Effector memory CD4-positive, alpha-beta T cell (primary cell): ENCODE data around the gene UMODL1.

Source experiments
- DNase-seq, 3 donors: peaks; one replicate each; pipeline ENCODE4 v3.0.0-alpha.2; 2020
- H3K27ac ChIP-seq: 2 replicates; pipeline ENCODE4 v1.7.0; 2013; ENCODE audit warnings: mild to moderate bottlenecking, low read length, moderate library complexity; ENCODE audit not compliant: insufficient read depth, poor library complexity, severe bottlenecking
- H3K27me3 ChIP-seq: replicated peaks from 2 replicates; pipeline ENCODE4 v1.7.0; 2013; ENCODE audit warnings: mild to moderate bottlenecking, low read length; ENCODE audit not compliant: insufficient read depth, control insufficient read depth, poor library complexity, severe bottlenecking
- H3K36me3 ChIP-seq: 2 replicates; pipeline ENCODE4 v1.7.0; 2013; ENCODE audit warnings: mild to moderate bottlenecking, low read length, moderate library complexity; ENCODE audit not compliant: control insufficient read depth, insufficient read depth
- H3K4me1 ChIP-seq: 2 replicates; pipeline ENCODE4 v1.7.0; 2013; ENCODE audit warnings: low read length, mild to moderate bottlenecking; ENCODE audit not compliant: control insufficient read depth, insufficient read depth, poor library complexity, severe bottlenecking
- H3K4me3 ChIP-seq: 2 replicates; pipeline ENCODE4 v1.7.0; 2013; ENCODE audit warnings: low read length, low read depth, mild to moderate bottlenecking; ENCODE audit not compliant: insufficient read depth, poor library complexity, severe bottlenecking
- H3K9me3 ChIP-seq: 2 replicates; pipeline ENCODE4 v1.7.0; 2013; ENCODE audit warnings: mild to moderate bottlenecking, low read length, moderate library complexity; ENCODE audit not compliant: control insufficient read depth

Gene UMODL1

GRCh38 chr21:42155045-42155855 is 84.1 kb downstream of the UMODL1 start:
- DNase-seq, result no peak
- H3K4me1 ChIP-seq, result peaks cover 2% of the 10 kb centered on the region
- H3K4me3 ChIP-seq, result no peak overlapping the region
- H3K27ac ChIP-seq, result no peak overlapping the region
- no peaks in the 10 kb centered on the region for H3K9me3 ChIP-seq
- no peaks in the 10 kb centered on the region for H3K27me3 ChIP-seq
- no peaks in the 10 kb centered on the region for H3K36me3 ChIP-seq

GRCh38 chr21:42156690-42157605 is 85.8 kb downstream of the UMODL1 start:
- DNase-seq, result no peak
- H3K36me3 ChIP-seq, result no peaks in the 10 kb centered on the region
- no peaks in the 10 kb centered on the region for H3K9me3 ChIP-seq
- no peak overlapping the region for H3K27ac ChIP-seq
- H3K4me3 ChIP-seq, result no peak overlapping the region
- peaks cover 13% of the 10 kb centered on the region for H3K4me1 ChIP-seq
- no peaks in the 10 kb centered on the region for H3K27me3 ChIP-seq

GRCh38 chr21:42157606-42158310 is 86.6 kb downstream of the UMODL1 start:
- Histone ChIP-seq H3K9me3 (no peaks in the 10 kb centered on the region), H3K27ac (no peak overlapping the region), H3K27me3 (no peaks in the 10 kb centered on the region), H3K4me1 (peaks cover 15% of the 10 kb centered on the region), H3K4me3 (no peak overlapping the region), H3K36me3 (no peaks in the 10 kb centered on the region)
- no peak for DNase-seq

GRCh38 chr21:42158846-42159245 is 87.7 kb downstream of the UMODL1 start:
- H3K27me3 ChIP-seq, result no peaks in the 10 kb centered on the region
- H3K9me3 ChIP-seq, result no peaks in the 10 kb centered on the region
- no peak overlapping the region for H3K27ac ChIP-seq
- H3K4me3 ChIP-seq, result no peak overlapping the region
- no peak for DNase-seq
- peaks cover 15% of the 10 kb centered on the region for H3K4me1 ChIP-seq
- no peaks in the 10 kb centered on the region for H3K36me3 ChIP-seq

- Histone ChIP-seq H3K36me3 (no peaks in the 10 kb centered on the region), H3K27me3 (no peaks in the 10 kb centered on the region), H3K4me3 (no peak overlapping the region), H3K27ac (no peak overlapping the region), H3K9me3 (no peaks in the 10 kb centered on the region), H3K4me1 (peaks cover 15% of the 10 kb centered on the region)
- DNase-seq, result no peak
Measured at GRCh38 chr21:42159560-42160110, 88.5 kb downstream of the UMODL1 start.

GRCh38 chr21:42160111-42160721 is 89.1 kb downstream of the UMODL1 start:
- Histone ChIP-seq H3K4me3 (no peak overlapping the region), H3K4me1 (peaks cover 15% of the 10 kb centered on the region), H3K9me3 (no peaks in the 10 kb centered on the region), H3K27ac (no peak overlapping the region), H3K27me3 (no peaks in the 10 kb centered on the region), H3K36me3 (no peaks in the 10 kb centered on the region)
- no peak for DNase-seq

- Histone ChIP-seq H3K4me3 (no peak overlapping the region), H3K27ac (no peak overlapping the region), H3K9me3 (no peaks in the 10 kb centered on the region), H3K27me3 (no peaks in the 10 kb centered on the region), H3K36me3 (no peaks in the 10 kb centered on the region), H3K4me1 (peaks cover 15% of the 10 kb centered on the region)
- no peak for DNase-seq
Measured at GRCh38 chr21:42160765-42161164, 89.6 kb downstream of the UMODL1 start.

GRCh38 chr21:42161401-42161955 is 90.4 kb downstream of the UMODL1 start:
- no peak for DNase-seq

GRCh38 chr21:42161956-42162681 is 91.0 kb downstream of the UMODL1 start:
- Histone ChIP-seq H3K27me3 (no peaks in the 10 kb centered on the region), H3K36me3 (no peaks in the 10 kb centered on the region), H3K4me3 (no peak overlapping the region), H3K9me3 (no peaks in the 10 kb centered on the region), H3K27ac (no peak overlapping the region), H3K4me1 (peaks cover 15% of the 10 kb centered on the region)
- DNase-seq, result no peak

More at GRCh38 chr21:42161401-42161955, 90.4 kb downstream of the UMODL1 start:
- Histone ChIP-seq H3K36me3 (no peaks in the 10 kb centered on the region), H3K4me1 (peaks cover 15% of the 10 kb centered on the region), H3K27me3 (no peaks in the 10 kb centered on the region), H3K4me3 (no peak overlapping the region), H3K27ac (no peak overlapping the region), H3K9me3 (no peaks in the 10 kb centered on the region)
